A673 (cell line): ENCODE results near the gene ALKBH8. TPM values are rescaled to one million over a fixed set of nuclear protein-coding genes. Genes with fewer than 3 reads are reported as not detected.
"Not testable (repeated sequence)": the region's sequence is repeated elsewhere in the genome, so short reads cannot be mapped to it uniquely, and the experiment has no call there.

Source experiments
- BruUV-seq: library from RNA; stranded (reverse); fragments of 400-500 nt; replicated peaks from 2 replicates; lab custom pipeline; 2021; lab: Mats Ljungman, UMichigan
- CTCF ChIA-PET: fragments of 300-600 bp; sonication (Branson Sonifier 250); formaldehyde crosslinking; loops from one replicate; lab custom pipeline; 2022; ENCODE audit warnings: antibody characterized with exemption; lab: Charles Lee
- POLR2A ChIA-PET: fragments of 300-600 bp; sonication (Branson Sonifier 250); formaldehyde crosslinking; loops from one replicate; lab custom pipeline; 2022; ENCODE audit warnings: antibody characterized with exemption; ENCODE audit not compliant: low non-redundant PET; lab: Charles Lee
- DNase-seq: peaks from one replicate; pipeline ENCODE4 v3.0.0-alpha.2; 2015; ENCODE audit warnings: low spot score
- H3K27ac ChIP-seq: fragments of 200-600 bp; sonication (generic); 2 replicates; pipeline ENCODE4 v1.5.1; 2016; ENCODE audit warnings: mixed run types, low read depth, mild to moderate bottlenecking, mixed read lengths, antibody characterized with exemption, low read length; ENCODE audit not compliant: poor library complexity, severe bottlenecking
- H3K27me3 ChIP-seq: fragments of 200-600 bp; sonication (generic); replicated peaks from 2 replicates; pipeline ENCODE4 v1.6.1; 2017; ENCODE audit warnings: mixed run types, low read depth, mild to moderate bottlenecking, mixed read lengths, antibody characterized with exemption, low read length; ENCODE audit not compliant: insufficient read depth, poor library complexity
- H3K36me3 ChIP-seq: fragments of 200-600 bp; sonication (generic); 2 replicates; pipeline ENCODE4 v1.6.1; 2016; ENCODE audit warnings: mixed run types, mild to moderate bottlenecking, mixed read lengths, antibody characterized with exemption, low read length; ENCODE audit not compliant: insufficient read depth, poor library complexity, severe bottlenecking
- H3K4me1 ChIP-seq: fragments of 200-600 bp; sonication (generic); 2 replicates; pipeline ENCODE4 v1.6.1; 2017; ENCODE audit warnings: mixed run types, mild to moderate bottlenecking, mixed read lengths, antibody characterized with exemption, low read length; ENCODE audit not compliant: insufficient read depth, poor library complexity, severe bottlenecking
- H3K4me3 ChIP-seq: fragments of 200-600 bp; sonication (generic); 2 replicates; pipeline ENCODE4 v1.5.1; 2016; ENCODE audit warnings: low read depth, mixed run types, mild to moderate bottlenecking, mixed read lengths, low read length; ENCODE audit not compliant: poor library complexity, severe bottlenecking
- H3K9me3 ChIP-seq: fragments of 200-600 bp; sonication (generic); 2 replicates; pipeline ENCODE4 v1.6.1; 2016; ENCODE audit warnings: mixed run types, low read depth, mild to moderate bottlenecking, mixed read lengths, antibody characterized with exemption, low read length; ENCODE audit not compliant: poor library complexity, severe bottlenecking
- CTCF ChIP-seq: fragments of 300-800, 200-600 bp; sonication (generic); conservative IDR thresholded peaks from 2 replicates; pipeline ENCODE4 v1.5.1; 2017; ENCODE audit warnings: low read depth, mild to moderate bottlenecking, antibody characterized with exemption, low read length, moderate library complexity, mixed read lengths
- EZH2 ChIP-seq: fragments of 200-600 bp; sonication (generic); IDR thresholded peaks from 2 replicates; pipeline ENCODE4 v1.6.1; 2017; ENCODE audit warnings: borderline replicate concordance, low read depth, mild to moderate bottlenecking, mixed read lengths, antibody characterized with exemption, low read length; ENCODE audit not compliant: poor library complexity, severe bottlenecking
- intact Hi-C: fragments of 100-400 bp; cut with micrococcal nuclease; formaldehyde crosslinking; loops from one replicate; pipeline ENCODE4 v1.10.0; 2022; ENCODE audit not compliant: unreplicated experiment
- total RNA-seq: library from RNA; stranded (reverse); gene quantifications from 2 replicates; pipeline ENCODE4 v1.2.3, GENCODE V29; 2021

Gene ALKBH8
- total RNA-seq, 1 experiment from 2014 or later, result 17.0 TPM

- ChIA-PET CTCF (no interaction called here), POLR2A (no interaction called here)
- DNase-seq, result no peak
- TF ChIP-seq EZH2 (no peak), CTCF (no peak)
- H3K27me3 ChIP-seq, result no peaks in the 10 kb centered on the region
- no peaks in the 10 kb centered on the region for H3K4me1 ChIP-seq
- no peaks in the 10 kb centered on the region for H3K9me3 ChIP-seq
- intact Hi-C loops, result no loop called here
- no TSS peak for BruUV-seq
- no peak overlapping the region for H3K4me3 ChIP-seq
- H3K36me3 ChIP-seq, result peaks cover 7% of the 10 kb centered on the region
- no peak overlapping the region for H3K27ac ChIP-seq
These were observed 26.7 kb downstream of the ALKBH8 start for GRCh38 chr11:107538821-107539220.

DNA sequence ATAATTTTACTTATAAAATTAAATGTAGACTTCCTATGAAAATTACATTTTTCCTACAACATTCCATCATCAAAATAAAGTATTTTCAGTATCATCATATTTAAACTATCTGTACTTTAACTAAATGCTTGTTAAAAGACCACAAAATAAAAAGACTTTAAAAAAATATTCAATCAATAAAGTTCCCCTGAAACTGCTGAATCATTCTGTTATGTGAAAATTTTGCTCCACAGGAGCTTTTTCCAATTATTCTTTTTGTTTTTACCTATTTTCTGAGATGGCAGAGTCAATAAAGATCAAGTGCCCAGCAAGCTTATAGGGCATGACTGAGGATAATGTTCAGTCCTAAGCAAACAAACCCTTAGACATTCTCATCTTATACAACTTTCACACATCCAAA lies 27.3 kb downstream of the ALKBH8 start:
- no TSS peak for BruUV-seq
- Histone ChIP-seq H3K9me3 (no peaks in the 10 kb centered on the region), H3K27ac (no peak overlapping the region), H3K4me1 (no peaks in the 10 kb centered on the region), H3K36me3 (peaks cover 7% of the 10 kb centered on the region), H3K4me3 (no peak overlapping the region), H3K27me3 (no peaks in the 10 kb centered on the region)
- TF ChIP-seq CTCF, result no peak
- TF ChIP-seq EZH2, result no peak
- intact Hi-C loops, result no loop called here
- ChIA-PET POLR2A (no interaction called here), CTCF (no interaction called here)
- no peak for DNase-seq

DNA sequence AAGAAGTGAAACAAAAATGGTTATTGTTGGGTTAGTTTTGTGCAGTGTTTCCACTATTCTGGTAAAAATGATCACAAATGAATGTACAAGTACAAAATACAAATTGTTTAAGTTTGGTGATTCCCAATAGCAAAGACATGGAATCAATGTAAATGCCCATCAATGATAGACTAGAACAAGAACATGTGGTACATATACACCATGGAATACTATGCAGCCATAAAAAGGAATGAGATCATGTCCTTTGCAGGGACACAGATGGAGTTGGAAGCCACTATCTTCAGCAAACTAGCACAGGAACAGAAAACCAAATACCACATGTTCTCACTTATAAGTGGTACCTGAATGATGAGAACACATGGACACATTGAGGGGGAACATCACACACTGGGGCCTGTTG lies 28.4 kb downstream of the ALKBH8 start:
- BruUV-seq, CTCF ChIA-PET, POLR2A ChIA-PET: not testable (repeated sequence)

DNA sequence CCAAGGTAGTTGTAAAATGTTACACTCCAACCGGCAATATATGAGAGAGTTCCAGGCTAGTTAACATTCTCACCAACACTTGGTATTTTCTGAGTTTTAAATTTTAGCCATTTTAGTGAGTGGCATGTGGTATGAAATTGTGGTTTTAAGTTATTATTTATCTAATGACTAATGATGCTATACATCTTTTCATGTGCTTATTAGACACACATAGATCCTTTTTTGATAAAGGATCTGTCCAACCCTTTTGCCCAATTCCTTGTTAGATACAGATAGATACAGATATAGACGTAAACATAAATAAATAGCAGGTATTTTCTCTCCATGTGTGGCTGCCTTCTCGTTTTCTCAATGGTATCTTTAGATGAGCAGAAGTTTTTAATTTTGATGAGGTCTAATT lies 39.3 kb downstream of the ALKBH8 start:
- POLR2A ChIA-PET, result no interaction called here
- Histone ChIP-seq H3K27ac (no peak overlapping the region), H3K36me3 (peaks cover 3% of the 10 kb centered on the region), H3K4me1 (no peaks in the 10 kb centered on the region), H3K9me3 (no peaks in the 10 kb centered on the region), H3K4me3 (no peak overlapping the region), H3K27me3 (no peaks in the 10 kb centered on the region)
- BruUV-seq, result no TSS peak
- intact Hi-C loops, result no loop called here
- CTCF ChIA-PET, result no interaction called here
- TF ChIP-seq EZH2, result no peak
- TF ChIP-seq CTCF, result no peak
- no peak for DNase-seq

More for the DNA sequence above, 28.4 kb downstream of the ALKBH8 start:
- DNase-seq, H3K4me1 ChIP-seq, H3K27me3 ChIP-seq, H3K27ac ChIP-seq, intact Hi-C loops, H3K36me3 ChIP-seq, H3K4me3 ChIP-seq, H3K9me3 ChIP-seq: not testable (repeated sequence)
